Ovary (tissue), 9 donors: ENCODE data around the gene EPC2. TPM values are rescaled to one million over a fixed set of nuclear protein-coding genes. Genes with fewer than 3 reads are reported as not detected.
"Not testable (repeated sequence)": the region's sequence is repeated elsewhere in the genome, so short reads cannot be mapped to it uniquely, and the experiment has no call there.

Experiments
- DNase-seq, 5 donors: peaks; one replicate each; pipeline ENCODE4 v3.0.0-alpha.2; 2019 to 2020
- H3K27ac ChIP-seq, 2 donors: fragments of 200-600 bp; one replicate each; pipeline versions ENCODE4 v1.5.1 to v1.8.0; 2019 to 2022
- H3K27me3 ChIP-seq: fragments of 200-600 bp; one replicate; pipeline ENCODE4 v1.8.0; 2022
- H3K36me3 ChIP-seq: fragments of 200-600 bp; sonication (generic); one replicate; pipeline ENCODE4 v1.5.1; 2019
- H3K4me1 ChIP-seq: one replicate; pipeline ENCODE4 v1.8.1; 2013; ENCODE audit warnings: mild to moderate bottlenecking, moderate library complexity; ENCODE audit not compliant: insufficient read depth
- H3K4me3 ChIP-seq: fragments of 200-600 bp; sonication (generic); one replicate; pipeline ENCODE4 v1.5.1; 2017
- H3K9me3 ChIP-seq, 2 donors: fragments of 200-600 bp in 1 of 2; sonication (generic) in 1 of 2; one replicate each; pipeline versions ENCODE4 v1.5.1 to v1.8.1; 2013 to 2019; ENCODE audit warnings: mild to moderate bottlenecking in 1 of 2, moderate library complexity in 1 of 2
- CTCF ChIP-seq, 3 donors: fragments of 450-650 bp in 2 of 3; fragments of 200-600 bp in 1 of 3; IDR thresholded peaks; one replicate each; pipeline versions ENCODE4 v1.5.1 to v1.8.0; 2016 to 2022; ENCODE audit warnings: antibody characterized with exemption in 3 of 3, mild to moderate bottlenecking in 1 of 3
- EP300 ChIP-seq: sonication (generic); formaldehyde crosslinking; IDR thresholded peaks from one replicate; pipeline ENCODE4 v1.6.1; 2017; ENCODE audit warnings: antibody characterized with exemption
- POLR2A ChIP-seq: fragments of 450-650 bp; IDR thresholded peaks from one replicate; pipeline ENCODE4 v1.6.1; 2017; ENCODE audit warnings: antibody characterized with exemption, mild to moderate bottlenecking, moderate library complexity
- WGBS, 3 donors: extraction: QIAGEN DNeasy Blood & Tissue Kit in 1 of 3; methylation state at CpG; one replicate each; pipeline versions ENCODE4 v1.1.5 to v1.1.7; 2013 to 2017; 5-methylcytosine and 5-hydroxymethylcytosine counted together
- intact Hi-C, 4 donors: fragments of 100-400 bp; cut with DNase I; formaldehyde crosslinking; loops; one replicate each; pipeline versions ENCODE4 v1.11.0 to v1.15.1; 2022 to 2023
- polyA plus RNA-seq, 2 donors: library from polyadenylated mRNA; stranded (reverse); fragments of 200-250 nt in 1 of 2; fragments of 350-450 nt in 1 of 2; fragmentation: Illumina TruSeq in 1 of 2; extraction: RNeasy Lipid Tissue Mini Kit (QIAGEN cat#74804) in 1 of 2; gene quantifications; one replicate each; pipeline ENCODE4 v1.2.3, GENCODE V29; 2013 to 2014
- total RNA-seq, 7 donors: library from RNA; depleted of rRNA in 2 of 7; stranded (reverse); fragments of >200 nt in 2 of 7; fragmentation: NEBNext Ultra II Directional in 3 of 7; extraction: Animal tissue kit (Norgen Biotek cat#: 25700) in 3 of 7; gene quantifications; one replicate each; pipeline versions ENCODE4 v1.1.0 to v1.2.4, GENCODE V29; 2016 to 2023
- donor health status: DM: no; HTN: no; CAD: no; lungs with moderate emphysema.
- donor health status: DM: no; HTN: no; CAD: no.
- donor health status: Bipolar disorder and iron deficiency.
- donor health status: DM: yes; HTN: yes; CAD: no.
- donor health status: DM: no; HTN: no; CAD: no.
- donor health status: DM: yes; HTN: yes; CAD: no.

EPC2 gene
- total and polyA plus RNA-seq, 9 donors, result 25.7 to 53.4 (median 35.2) TPM

GRCh38 chr2:148680462-148680861, 35.9 kb downstream of the EPC2 start:
- no peak overlapping the region for H3K4me3 ChIP-seq
- no peak for TF ChIP-seq POLR2A
- TF ChIP-seq EP300, result no peak
- TF ChIP-seq CTCF (IDR thresholded peaks at IDR 0.05), result no peak
- WGBS, 3 donors, result 72 to 78% (median 76%) methylated on average over 3 of the region's 3 CpGs
- H3K27me3 ChIP-seq, result no peaks in the 10 kb centered on the region
- no peak overlapping the region for H3K27ac ChIP-seq
- H3K9me3 ChIP-seq, result no peaks in the 10 kb centered on the region
- no peaks in the 10 kb centered on the region for H3K4me1 ChIP-seq
- no peak for DNase-seq
- H3K36me3 ChIP-seq, result no peaks in the 10 kb centered on the region
- intact Hi-C loops, result no loop called here

- no peak for TF ChIP-seq EP300
- TF ChIP-seq POLR2A, result no peak
- TF ChIP-seq CTCF (IDR thresholded peaks at IDR 0.05), result no peak
- 81 to 85% (median 81%) methylated on average over 5 of the region's 5 CpGs for WGBS, 3 donors
- H3K4me3 ChIP-seq, result no peak overlapping the region
- intact Hi-C loops, result no loop called here
- H3K4me1 ChIP-seq, result no peaks in the 10 kb centered on the region
- H3K36me3 ChIP-seq, result no peaks in the 10 kb centered on the region
- no peaks in the 10 kb centered on the region for H3K9me3 ChIP-seq
- no peak overlapping the region for H3K27ac ChIP-seq
- no peak for DNase-seq
- no peaks in the 10 kb centered on the region for H3K27me3 ChIP-seq
Observed at GRCh38 chr2:148681443-148681842, 36.9 kb downstream of the EPC2 start.

- 86 to 98% (median 97%) methylated on average over 6 of the region's 6 CpGs for WGBS, 3 donors
- H3K4me1 ChIP-seq, H3K27me3 ChIP-seq, H3K4me3 ChIP-seq, DNase-seq, intact Hi-C loops, H3K36me3 ChIP-seq, H3K9me3 ChIP-seq, H3K27ac ChIP-seq: not testable (repeated sequence)
Observed at GRCh38 chr2:148681862-148682261, 37.3 kb downstream of the EPC2 start.

- Histone ChIP-seq H3K4me3 (no peak overlapping the region), H3K27ac (no peak overlapping the region), H3K27me3 (no peaks in the 10 kb centered on the region), H3K4me1 (no peaks in the 10 kb centered on the region), H3K9me3 (no peaks in the 10 kb centered on the region), H3K36me3 (no peaks in the 10 kb centered on the region)
- 87 to 89% (median 89%) methylated on average over 6 of the region's 6 CpGs for WGBS, 3 donors
- no peak for DNase-seq
- TF ChIP-seq CTCF (IDR thresholded peaks at IDR 0.05) (no peak), EP300 (no peak), POLR2A (no peak)
- intact Hi-C loops, result no loop called here
Observed at GRCh38 chr2:148684507-148684906, 40.0 kb downstream of the EPC2 start.

- TF ChIP-seq POLR2A (no peak), EP300 (no peak), CTCF (IDR thresholded peaks at IDR 0.05) (no peak)
Observed at GRCh38 chr2:148687543-148687942, 43.0 kb downstream of the EPC2 start.

GRCh38 chr2:148688011-148688410, 43.5 kb downstream of the EPC2 start:
- intact Hi-C loops, H3K9me3 ChIP-seq, H3K27me3 ChIP-seq, DNase-seq, H3K4me3 ChIP-seq, H3K4me1 ChIP-seq, H3K36me3 ChIP-seq, H3K27ac ChIP-seq: not testable (repeated sequence)

More at GRCh38 chr2:148687543-148687942, 43.0 kb downstream of the EPC2 start:
- Histone ChIP-seq H3K27ac (no peak overlapping the region), H3K36me3 (no peaks in the 10 kb centered on the region), H3K9me3 (no peaks in the 10 kb centered on the region), H3K27me3 (no peaks in the 10 kb centered on the region), H3K4me3 (no peak overlapping the region), H3K4me1 (no peaks in the 10 kb centered on the region)
- 82 to 85% (median 83%) methylated on average over 3 of the region's 3 CpGs for WGBS, 3 donors
- intact Hi-C loops, result no loop called here
- no peak for DNase-seq
